GM19324 (cell line): ENCODE measurements around the gene SORCS3.

Experiments
- ATAC-seq: cut with Tn5 transposase; IDR thresholded peaks from one replicate; pipeline ENCODE4 v1.9.1; 2021; ENCODE audit warnings: mild to moderate bottlenecking, moderate library complexity; ENCODE audit not compliant: unreplicated experiment, low FRiP score

Gene SORCS3

DNA sequence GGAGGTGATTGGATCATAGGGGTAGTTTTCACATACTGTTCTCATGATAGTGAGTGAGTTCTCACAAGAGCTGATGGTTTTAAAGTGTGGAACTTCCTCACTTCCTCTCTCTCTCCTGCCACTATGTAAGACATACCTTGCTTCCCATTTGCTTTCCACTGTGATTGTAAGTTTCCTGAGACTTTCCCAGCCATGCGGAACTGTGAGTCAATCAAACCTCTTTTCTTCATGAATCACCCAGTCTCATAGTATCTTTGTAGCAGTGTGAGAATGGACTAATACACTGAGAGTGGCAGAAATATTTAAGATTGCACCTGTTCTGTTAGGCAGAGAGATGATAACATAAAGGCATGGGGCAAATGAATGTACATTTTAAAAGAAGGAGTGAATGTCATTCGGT lies 507.8 kb downstream of the SORCS3 start:
- ATAC-seq = no peak

DNA sequence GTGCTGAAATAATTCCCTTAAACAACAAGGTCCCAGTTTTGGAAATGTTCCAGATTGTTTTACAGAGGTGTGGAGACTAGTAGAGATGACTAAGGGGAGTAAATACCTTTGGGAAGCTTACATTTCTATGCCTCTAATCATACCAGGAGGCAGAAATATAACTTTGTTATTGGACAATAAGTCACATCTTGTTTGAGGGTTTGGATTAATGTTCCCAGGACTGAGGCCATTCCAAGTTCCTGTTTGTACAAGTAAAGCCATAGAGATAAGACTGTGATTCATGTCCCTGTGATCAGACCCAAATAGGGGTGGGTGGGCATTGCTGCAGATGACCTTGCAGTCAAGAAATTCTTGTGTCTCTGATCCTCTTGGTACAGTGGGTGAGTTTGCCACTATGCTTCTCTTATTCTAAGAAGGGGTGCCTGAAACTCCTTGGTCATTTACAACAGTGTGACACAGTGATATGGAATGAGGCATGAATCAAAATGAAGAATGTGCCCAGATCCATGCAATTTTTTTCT lies 508.3 kb downstream of the SORCS3 start:
- ATAC-seq = no peak

DNA sequence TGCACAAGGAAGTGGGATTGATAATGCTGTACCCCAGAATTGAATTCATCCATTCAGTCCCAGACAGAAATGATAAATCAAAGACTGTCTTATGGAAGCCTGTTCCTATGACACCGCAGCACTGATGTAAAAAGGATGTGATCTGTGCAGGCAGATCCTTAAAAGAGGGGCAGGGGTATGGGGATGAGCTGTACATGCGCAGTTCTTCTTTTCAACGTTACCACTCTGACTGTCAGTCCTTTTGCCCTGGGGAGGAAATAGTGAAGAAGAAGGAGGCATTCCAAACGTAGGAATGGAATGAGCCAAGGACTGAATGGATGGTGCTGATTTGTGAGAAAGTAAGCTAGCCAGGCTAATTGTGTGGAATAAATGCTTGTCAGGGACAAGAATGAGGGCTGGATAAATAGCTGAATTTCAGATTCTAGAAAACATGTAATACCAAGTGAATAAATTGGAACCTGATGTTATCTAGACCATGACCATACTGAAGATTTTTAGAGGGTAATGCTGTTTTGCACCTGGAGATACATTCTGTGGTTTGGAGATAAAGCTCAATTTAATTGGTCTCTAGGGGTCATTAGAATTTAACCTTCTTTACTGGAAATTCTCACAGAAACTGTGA lies 509.3 kb downstream of the SORCS3 start:
- ATAC-seq = no peak

DNA sequence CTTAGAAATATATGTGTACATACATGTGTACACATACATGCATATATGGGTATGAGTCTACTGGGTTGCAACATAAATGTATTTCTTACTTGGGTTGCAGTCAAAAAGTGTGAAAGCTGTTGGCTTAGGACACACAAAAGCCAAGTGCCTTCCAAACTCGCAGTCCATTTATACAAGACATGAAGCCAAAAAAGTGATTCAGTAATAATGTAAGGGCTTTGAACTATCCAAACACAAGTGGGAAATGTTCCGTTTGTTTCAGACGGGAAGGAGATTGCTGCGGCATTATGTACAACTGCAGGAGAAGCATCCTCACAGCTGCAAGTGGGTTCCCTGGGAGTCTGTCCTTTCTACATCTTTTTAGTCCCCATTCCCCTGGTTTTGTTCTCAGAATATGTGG lies 513.6 kb downstream of the SORCS3 start:
- ATAC-seq = no peak

DNA sequence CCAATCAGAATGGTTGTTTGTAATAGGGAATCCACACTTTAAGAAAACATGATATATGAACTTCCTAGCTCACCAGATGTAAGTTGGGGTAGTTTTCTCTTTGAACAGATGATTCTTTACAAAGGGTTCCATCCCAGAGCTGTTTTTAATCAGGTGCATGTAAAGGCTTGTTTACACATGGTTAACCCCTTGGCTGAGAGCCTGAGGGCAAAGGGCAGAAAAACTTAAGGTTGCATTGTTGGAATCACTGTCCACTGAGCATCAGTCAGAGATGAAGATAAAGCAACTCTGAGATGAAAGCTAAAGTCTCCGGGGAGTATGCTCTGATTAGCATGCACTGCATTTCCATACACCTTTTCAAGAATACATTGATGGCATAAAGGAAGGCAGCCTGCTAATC lies 518.2 kb downstream of the SORCS3 start:
- ATAC-seq = no peak

DNA sequence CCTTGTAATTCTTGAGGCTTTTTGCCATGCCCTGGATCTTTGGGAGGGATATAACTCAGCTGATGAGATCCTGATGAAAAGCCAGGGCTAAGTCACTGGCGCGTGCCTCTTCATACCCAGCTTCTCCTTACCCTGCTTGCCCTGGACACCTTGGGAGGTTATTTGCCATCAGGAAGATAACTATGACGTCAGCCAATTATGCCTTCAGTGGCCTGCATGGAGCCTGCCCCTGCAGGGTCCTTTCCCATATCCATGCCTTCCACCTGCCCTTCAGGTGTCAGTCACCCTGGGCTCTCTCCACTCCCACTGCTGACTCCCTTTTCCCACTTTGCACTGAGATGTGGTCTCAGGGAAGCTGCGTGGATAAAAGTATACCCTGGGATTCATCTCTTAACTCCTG lies 520.1 kb downstream of the SORCS3 start:
- ATAC-seq = no peak

DNA sequence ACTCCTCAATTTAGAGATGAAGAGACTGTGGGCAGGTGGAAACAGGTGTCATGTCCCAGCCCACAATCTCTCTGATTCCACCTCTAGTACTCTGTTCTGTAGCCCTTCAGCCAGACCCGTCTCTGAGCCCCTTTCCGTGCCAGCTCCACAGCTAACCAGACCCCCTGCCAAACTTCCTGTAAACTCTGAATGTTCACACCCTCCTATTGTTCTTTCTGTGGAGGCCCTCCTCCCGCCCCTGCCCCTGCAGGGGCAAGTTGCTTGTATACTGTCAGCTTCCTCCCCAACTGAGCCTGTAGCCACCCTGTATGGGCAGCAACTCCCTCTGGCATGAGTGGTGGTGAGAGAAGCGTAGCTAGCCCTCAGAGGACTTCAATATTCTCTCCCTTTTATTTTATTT lies 520.7 kb downstream of the SORCS3 start:
- no peak for ATAC-seq

DNA sequence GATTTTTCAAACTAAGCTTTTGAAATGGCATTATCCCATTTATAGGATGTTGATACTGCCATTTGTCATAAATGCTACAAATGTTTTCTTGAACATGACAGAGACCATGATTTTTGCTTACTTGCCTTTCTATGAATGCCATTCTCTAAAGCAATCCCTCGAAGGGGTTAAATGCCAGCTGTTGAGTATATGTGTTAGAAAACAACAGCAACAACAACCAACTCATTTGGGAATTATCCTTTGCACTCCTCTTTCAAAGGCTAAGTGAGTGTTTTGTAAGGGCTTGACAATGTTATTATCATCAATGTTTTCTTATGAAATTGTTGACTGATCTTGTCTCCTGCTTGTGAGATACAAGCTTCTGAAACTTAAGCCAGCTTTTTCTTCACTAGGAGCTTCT lies 529.4 kb downstream of the SORCS3 start:
- ATAC-seq = no peak

DNA sequence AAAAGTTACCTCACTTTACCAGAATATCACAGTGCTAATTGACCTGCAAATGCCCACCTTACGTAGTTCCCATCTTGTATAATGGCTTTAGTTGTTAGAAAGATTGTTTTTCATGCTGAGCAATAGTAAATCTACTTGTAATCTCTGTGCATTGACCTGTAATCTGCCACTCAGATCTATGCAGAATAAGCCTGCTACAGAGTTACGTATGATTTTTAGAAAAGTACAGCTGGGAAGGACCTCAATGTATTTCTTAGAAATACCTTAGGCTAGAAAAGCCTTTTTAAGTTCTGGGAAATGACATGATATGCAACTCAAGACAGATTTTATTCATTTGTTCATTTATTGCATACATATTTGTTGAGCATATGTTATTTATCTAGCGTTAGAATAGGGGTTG lies 530.9 kb downstream of the SORCS3 start:
- ATAC-seq = no peak

DNA sequence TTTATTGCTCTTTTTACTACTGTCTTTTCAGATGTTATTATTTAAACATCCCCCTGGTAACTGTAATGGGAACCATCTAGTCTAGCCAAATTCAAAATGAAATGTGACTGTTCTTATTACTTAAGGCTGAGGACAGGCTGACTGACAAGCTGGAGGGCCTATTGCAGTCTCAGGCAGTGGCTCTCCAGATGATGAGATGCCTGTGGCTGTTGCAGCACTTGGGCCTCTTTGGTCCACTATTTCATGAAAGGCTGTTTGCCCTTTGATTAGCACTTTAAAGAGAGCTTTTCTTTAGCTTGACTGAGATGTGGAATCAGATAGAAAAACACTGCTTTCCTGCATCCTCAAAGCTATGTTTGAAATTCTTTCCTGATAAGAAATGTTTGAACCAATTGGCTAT lies 540.5 kb downstream of the SORCS3 start:
- ATAC-seq = no peak

DNA sequence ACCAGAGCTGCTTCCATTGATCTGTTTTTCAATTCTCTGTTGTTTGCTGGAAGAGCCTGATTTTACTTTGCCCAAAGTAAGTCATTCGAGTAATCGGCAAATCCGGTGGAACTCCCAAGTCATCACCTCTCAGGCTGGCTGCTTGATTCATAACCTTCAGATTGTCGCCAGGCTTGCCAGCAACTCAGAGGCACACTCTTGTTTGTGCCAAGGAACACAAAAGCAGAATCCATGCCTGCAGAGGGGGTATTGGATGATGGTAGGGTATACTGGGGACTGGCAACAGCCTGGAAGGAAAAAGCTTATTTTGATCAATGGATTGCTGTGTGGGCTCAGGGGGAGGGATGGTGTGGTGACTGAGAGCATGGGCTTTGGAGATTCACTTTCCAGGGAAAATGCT lies 542.4 kb downstream of the SORCS3 start:
- ATAC-seq = no peak

DNA sequence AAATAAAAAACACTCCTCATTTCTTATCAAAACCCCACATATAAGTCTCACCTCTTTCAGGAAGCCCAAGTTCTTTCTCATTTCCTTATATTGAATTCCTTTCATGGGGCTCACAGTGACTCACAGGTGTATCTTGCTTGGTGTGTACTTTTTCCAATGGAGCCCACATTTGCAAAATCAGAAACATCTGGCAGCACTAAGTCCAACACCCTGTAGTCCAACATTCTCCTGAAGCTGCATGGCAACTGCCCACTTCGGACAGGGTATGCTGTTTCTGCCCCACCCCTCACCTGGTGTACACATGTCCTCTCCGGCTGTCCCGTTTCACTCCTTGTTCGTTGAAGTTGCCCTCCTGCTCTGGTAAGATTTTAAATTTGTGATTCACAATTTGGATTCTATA lies 544.1 kb downstream of the SORCS3 start:
- ATAC-seq = no peak

DNA sequence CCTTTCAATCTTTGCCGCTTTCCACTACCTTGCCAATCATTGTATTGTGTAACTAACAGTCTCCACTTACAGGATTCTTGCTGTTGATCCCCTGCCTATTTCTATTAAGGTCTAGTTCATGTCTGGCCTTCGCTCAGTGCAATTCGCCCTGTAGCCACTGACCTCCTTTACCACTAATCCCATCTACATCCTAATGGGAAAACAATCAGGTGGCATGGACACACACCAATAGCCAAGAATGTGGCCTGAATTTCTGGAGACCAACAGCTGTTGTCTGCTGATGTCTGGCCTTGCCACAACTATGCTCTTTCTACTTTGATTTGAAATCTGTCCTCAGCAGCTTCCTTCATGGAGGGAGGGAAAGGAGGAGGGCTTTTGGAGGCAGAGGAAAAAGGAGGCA lies 546.2 kb downstream of the SORCS3 start:
- no peak for ATAC-seq

DNA sequence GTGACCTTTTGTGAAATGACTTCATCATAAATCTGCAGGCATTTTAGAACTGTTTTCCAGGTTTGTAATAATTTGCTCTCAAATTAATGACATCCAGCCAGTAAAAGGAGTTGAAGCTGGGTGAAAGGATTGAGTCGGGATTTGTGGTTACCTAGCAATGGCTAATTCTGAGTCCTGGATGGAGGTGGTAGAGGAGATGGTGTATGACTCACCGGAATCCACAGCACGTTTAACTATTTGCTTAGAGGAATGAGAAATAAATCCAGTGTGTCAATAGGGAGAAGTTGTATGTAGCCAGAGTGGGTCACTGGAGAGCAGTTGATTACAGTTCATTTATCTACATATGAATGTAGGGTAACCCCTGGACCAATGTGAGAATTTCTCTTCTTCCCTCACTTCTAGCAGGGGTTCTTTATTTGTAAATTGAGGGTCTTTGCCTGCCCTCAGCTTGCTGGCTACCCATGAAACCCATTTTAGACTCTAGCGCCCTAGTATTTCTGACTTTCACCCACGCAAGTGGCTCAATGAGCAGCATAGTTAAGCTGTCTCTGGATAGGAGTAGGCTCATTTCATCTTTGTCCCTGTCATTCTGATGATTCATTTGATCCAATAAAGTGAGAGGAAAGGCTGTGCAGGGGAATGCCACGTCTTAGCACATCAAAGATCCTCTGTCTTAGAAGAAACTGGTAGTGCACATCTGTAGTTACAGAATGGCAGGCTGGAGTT lies 547.8 kb downstream of the SORCS3 start:
- ATAC-seq = no peak

DNA sequence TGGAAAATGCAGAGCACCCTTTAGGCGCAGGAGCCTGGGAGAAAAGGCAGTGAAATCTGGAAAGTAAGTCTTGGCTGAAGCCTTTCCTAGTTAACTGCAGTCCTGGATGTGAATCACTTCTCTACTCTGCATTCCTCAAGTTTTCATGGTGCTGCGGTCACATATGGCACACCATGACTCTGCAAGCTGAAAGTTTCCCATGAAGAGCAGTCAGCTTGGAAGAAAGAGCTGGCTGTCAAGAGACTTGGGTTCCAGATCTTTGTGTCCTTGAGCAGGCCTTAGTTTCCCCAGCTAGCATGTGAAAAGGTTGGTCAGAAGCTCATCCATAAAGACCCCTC lies 548.3 kb downstream of the SORCS3 start:
- no peak for ATAC-seq

DNA sequence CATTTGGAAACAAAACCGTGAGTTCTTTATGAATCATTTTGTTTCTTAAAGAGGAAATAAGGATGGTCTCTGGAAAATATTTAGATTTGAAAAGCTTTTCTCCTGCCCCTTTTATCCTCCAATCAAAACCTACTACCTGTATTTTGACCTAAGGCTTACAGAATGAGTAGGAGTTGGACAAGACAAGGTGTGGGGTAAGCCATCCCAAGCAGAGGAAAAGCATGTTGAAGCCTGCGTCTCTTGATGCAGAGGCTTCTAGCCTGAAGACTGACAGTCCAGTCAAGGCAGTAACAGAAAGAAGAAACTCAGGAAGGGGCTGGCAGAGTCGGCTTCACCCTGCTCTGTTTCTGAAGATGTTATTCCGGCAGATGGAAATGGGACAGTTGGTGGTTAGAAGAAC lies 551.1 kb downstream of the SORCS3 start:
- no peak for ATAC-seq

DNA sequence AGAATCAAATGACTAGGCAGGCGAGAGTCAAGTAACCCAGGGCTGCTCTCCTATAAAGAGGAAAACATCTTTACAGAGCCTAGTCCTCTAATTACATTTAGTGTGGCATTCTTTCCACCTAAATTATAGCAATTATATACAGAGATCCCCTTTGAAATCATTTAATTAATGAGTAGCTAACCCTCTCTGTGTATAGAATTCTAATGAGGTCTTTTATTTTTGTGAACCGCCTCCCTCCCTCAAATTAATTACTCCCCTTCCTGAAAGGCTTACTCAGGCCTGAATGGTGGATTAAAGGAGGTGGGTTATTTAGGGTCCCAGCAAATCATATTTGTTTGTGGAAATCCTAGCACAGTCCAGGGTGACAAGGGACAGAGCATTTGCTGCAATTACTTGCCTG lies 551.8 kb downstream of the SORCS3 start:
- no peak for ATAC-seq

DNA sequence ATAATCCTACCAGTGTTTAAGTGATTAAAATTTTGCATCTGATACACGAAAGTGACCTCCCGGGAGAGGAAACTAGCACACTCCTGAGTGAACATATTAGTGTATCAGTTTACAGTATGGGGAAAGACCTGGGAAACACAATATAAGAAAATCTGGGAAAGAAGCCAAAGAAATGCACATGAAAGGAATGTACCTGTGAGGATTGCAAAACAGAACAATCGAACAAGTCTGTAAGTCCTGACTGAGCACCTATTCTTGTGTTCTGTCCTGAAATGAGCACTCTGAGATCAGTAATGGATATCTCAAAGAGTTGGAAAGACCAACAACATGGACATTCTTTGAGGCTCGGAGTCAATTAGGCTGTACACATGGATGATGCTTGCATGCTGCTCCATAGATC lies 554.7 kb downstream of the SORCS3 start:
- no peak for ATAC-seq

DNA sequence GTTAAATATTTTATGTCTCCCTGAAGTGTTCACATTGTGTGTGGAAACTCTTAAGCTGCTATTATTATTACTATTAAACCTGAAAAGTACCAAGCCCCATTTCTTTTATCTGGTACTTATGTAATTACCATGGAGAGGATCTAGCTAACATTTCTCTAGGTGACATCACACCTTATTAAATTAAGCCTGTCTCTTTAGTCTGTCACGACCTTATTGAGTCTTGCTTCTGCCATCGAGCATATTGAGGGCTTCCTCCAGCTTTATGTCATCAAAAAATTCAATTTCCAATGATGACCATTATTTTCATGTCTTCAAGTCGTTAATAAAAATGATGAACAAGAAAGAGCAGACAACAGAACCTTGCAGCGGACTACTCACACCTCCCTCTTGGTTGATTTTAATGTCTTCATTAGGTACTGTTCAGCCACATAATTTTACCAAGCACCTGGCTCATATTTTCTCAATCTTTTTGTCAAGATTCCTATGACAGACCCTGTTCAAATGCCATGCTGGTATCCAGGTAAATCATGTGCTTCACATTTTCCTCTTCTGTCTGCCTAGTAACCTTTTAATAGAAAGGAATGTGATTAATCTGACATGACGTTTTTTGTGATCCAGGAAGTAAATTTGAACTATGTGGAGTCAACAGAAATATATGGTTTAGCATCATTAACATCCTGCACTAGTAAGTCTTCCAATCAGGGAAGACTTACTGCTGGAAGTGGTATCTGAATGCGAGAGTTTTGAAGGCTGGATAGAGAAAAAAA lies 556.7 kb downstream of the SORCS3 start:
- ATAC-seq = no peak

DNA sequence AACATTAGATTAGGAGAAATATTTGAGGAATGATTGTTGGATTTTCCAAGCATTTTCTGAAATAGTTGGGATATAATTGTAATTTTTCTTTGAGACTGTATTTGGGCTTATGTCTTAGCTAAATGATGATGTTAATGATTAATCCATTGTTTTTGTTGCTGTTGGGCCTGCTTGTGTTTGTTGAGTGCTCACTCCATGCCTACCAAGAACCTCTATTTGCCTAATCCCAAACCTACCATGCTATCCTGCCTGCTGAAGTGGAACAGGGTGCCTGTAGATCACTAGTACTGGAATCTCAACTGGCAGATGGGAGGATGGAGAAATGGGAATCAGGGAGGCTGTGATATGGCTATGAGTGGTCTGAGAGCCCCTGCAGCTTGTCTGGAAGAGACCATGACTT lies 565.5 kb downstream of the SORCS3 start:
- ATAC-seq = no peak

DNA sequence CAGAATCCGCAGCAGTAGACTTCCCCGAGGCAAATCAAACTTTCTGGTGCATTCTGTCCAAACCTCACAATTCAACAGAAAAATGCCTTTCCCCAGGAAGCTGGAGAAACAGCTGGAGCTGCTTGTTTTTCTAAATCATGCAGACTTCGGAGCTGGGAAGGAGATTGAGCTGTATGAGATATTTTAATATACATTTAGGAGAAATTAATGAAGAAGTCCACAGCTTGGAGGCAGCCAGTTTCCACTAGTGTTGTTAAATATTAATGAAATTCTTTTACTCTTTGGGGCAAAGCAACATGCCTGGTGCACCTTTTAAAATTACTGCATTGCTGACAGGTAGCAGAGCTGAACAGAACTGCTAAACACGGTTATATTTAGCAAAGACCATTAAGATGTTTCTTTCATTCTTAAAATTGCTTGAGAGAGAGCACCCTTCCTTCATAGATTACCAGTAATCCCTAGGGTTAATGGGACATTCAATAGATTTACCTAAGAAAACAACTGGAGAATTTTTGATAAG lies 566.4 kb downstream of the SORCS3 start:
- ATAC-seq = no peak

DNA sequence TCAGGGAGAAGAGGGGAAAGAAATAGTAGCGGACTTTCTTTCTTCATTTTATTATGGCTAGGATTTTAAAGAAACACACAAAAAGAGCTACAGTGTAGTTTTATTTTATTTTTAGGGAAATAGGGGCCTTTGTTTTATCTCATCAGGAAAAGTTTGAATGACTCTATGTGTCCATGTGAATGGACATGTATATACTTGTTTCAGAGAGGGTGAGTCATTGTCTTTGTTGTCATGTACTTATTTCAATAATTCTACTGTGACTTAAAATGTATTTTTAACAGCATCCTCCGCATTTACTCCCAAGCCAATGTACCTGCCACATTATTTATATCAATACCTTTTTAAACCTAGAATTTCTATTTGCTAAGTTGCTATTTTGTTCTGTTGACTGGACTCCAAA lies 569.5 kb downstream of the SORCS3 start:
- no peak for ATAC-seq
